Duodenal mucosa (tissue), 2 donors: Measurements from ENCODE around the gene SYTL3.
A peak's percentile ranks its signal among the peaks of the same experiment; 100 is the strongest.
"Not testable (repeated sequence)": the region's sequence is repeated elsewhere in the genome, so short reads cannot be mapped to it uniquely, and the experiment has no call there.

ENCODE experiments used
- H3K27ac ChIP-seq: one replicate; pipeline ENCODE4 v1.7.0; 2013; ENCODE audit warnings: low read depth, low read length
- H3K27me3 ChIP-seq, 2 donors: one replicate each; pipeline ENCODE4 v1.7.0; 2013; ENCODE audit warnings: low read length in 2 of 2, control low read depth in 1 of 2; ENCODE audit not compliant: insufficient read depth in 2 of 2, control insufficient read depth in 1 of 2
- H3K36me3 ChIP-seq, 2 donors: one replicate each; pipeline ENCODE4 v1.7.0; 2013; ENCODE audit warnings: low read length in 2 of 2, control low read depth in 1 of 2; ENCODE audit not compliant: insufficient read depth in 2 of 2, control insufficient read depth in 1 of 2
- H3K4me1 ChIP-seq, 2 donors: one replicate each; pipeline ENCODE4 v1.7.0; 2013; ENCODE audit warnings: low read length in 2 of 2, control low read depth in 1 of 2; ENCODE audit not compliant: insufficient read depth in 2 of 2, control insufficient read depth in 1 of 2
- H3K4me3 ChIP-seq, 2 donors: one replicate each; pipeline ENCODE4 v1.7.0; 2013; ENCODE audit warnings: low read length in 2 of 2, low read depth in 1 of 2
- H3K9ac ChIP-seq, 2 donors: one replicate each; pipeline ENCODE4 v1.7.0; 2013; ENCODE audit warnings: low read length in 2 of 2, low read depth in 1 of 2
- H3K9me3 ChIP-seq, 2 donors: one replicate each; pipeline ENCODE4 v1.7.0; 2013; ENCODE audit warnings: low read length in 2 of 2, control low read depth in 1 of 2; ENCODE audit not compliant: control insufficient read depth in 1 of 2

The SYTL3 gene

GRCh38 chr6:158649289-158650143 is at the start of gene SYTL3:
TSS of gene SYTL3 (plus strand) at chr6:158650054. CDS start at chr6:158663269, 13,215 bp downstream.
- Histone ChIP-seq H3K9me3 (no peaks in the 10 kb centered on the region), H3K36me3 (no peaks in the 10 kb centered on the region), H3K27me3 (no peaks in the 10 kb centered on the region), H3K4me1 (peaks cover 13 to 22% of the 10 kb centered on the region in 2 donors), H3K9ac (peak within 1 kb of the TSS in 1 of 2 donors; percentile 8), H3K27ac (peak within 1 kb of the TSS; percentile 36), H3K4me3 (no peak within 1 kb of the TSS)

- Histone ChIP-seq H3K27ac (no peak overlapping the region), H3K9me3 (no peaks in the 10 kb centered on the region), H3K36me3 (peaks cover 25 to 48% of the 10 kb centered on the region in 2 donors), H3K9ac (no peak overlapping the region), H3K4me3 (peak overlapping the region in 1 of 2 donors; percentile 6), H3K4me1 (peaks cover 7 to 9% of the 10 kb centered on the region in 2 donors), H3K27me3 (no peaks in the 10 kb centered on the region)
These were observed 46.4 kb upstream of the SYTL3 start for GRCh38 chr6:158603261-158604047.

- H3K36me3 ChIP-seq, result peaks cover 23 to 52% of the 10 kb centered on the region in 2 donors
- no peak overlapping the region for H3K9ac ChIP-seq
- H3K4me1 ChIP-seq, result peaks cover 7 to 9% of the 10 kb centered on the region in 2 donors
- H3K27ac ChIP-seq, result no peak overlapping the region
- H3K4me3 ChIP-seq, result peak overlapping the region in 1 of 2 donors; percentile 6
- no peaks in the 10 kb centered on the region for H3K9me3 ChIP-seq
- no peaks in the 10 kb centered on the region for H3K27me3 ChIP-seq
These were observed 45.8 kb upstream of the SYTL3 start for GRCh38 chr6:158604048-158604406.

GRCh38 chr6:158605266-158605878 is 44.5 kb upstream of the SYTL3 start:
- Histone ChIP-seq H3K4me1 (peaks cover 7 to 9% of the 10 kb centered on the region in 2 donors), H3K36me3 (peaks cover 29 to 58% of the 10 kb centered on the region in 2 donors), H3K9me3 (no peaks in the 10 kb centered on the region), H3K9ac (no peak overlapping the region), H3K27ac (no peak overlapping the region), H3K27me3 (no peaks in the 10 kb centered on the region), H3K4me3 (no peak overlapping the region)

GRCh38 chr6:158606011-158606410 is 43.8 kb upstream of the SYTL3 start:
- not testable (repeated sequence) for H3K27ac ChIP-seq
- H3K36me3 ChIP-seq, result peaks cover 35 to 65% of the 10 kb centered on the region in 2 donors

GRCh38 chr6:158606935-158607334 is 42.9 kb upstream of the SYTL3 start:
- peaks cover 41 to 72% of the 10 kb centered on the region in 2 donors for H3K36me3 ChIP-seq
- H3K4me1 ChIP-seq, result peaks cover 7 to 14% of the 10 kb centered on the region in 2 donors
- no peak overlapping the region for H3K27ac ChIP-seq
- H3K9me3 ChIP-seq, result no peaks in the 10 kb centered on the region
- no peak overlapping the region for H3K4me3 ChIP-seq
- no peak overlapping the region for H3K9ac ChIP-seq
- no peaks in the 10 kb centered on the region for H3K27me3 ChIP-seq

More at GRCh38 chr6:158606011-158606410, 43.8 kb upstream of the SYTL3 start:
- H3K27me3 ChIP-seq, H3K9me3 ChIP-seq, H3K9ac ChIP-seq, H3K4me3 ChIP-seq: not testable (repeated sequence)
- peaks cover 7 to 11% of the 10 kb centered on the region in 2 donors for H3K4me1 ChIP-seq

GRCh38 chr6:158607411-158608170 is 42.3 kb upstream of the SYTL3 start:
- Histone ChIP-seq H3K36me3 (peaks cover 37 to 71% of the 10 kb centered on the region in 2 donors), H3K9ac (no peak overlapping the region), H3K27me3 (no peaks in the 10 kb centered on the region), H3K9me3 (no peaks in the 10 kb centered on the region), H3K27ac (no peak overlapping the region), H3K4me3 (no peak overlapping the region), H3K4me1 (peaks cover 7 to 14% of the 10 kb centered on the region in 2 donors)

- H3K27me3 ChIP-seq, result no peaks in the 10 kb centered on the region
- H3K4me3 ChIP-seq, result no peak overlapping the region
- no peak overlapping the region for H3K27ac ChIP-seq
- H3K4me1 ChIP-seq, result peaks cover 7 to 14% of the 10 kb centered on the region in 2 donors
- no peak overlapping the region for H3K9ac ChIP-seq
- H3K9me3 ChIP-seq, result no peaks in the 10 kb centered on the region
- H3K36me3 ChIP-seq, result peaks cover 37 to 73% of the 10 kb centered on the region in 2 donors
These were observed 41.6 kb upstream of the SYTL3 start for GRCh38 chr6:158608221-158608620.

GRCh38 chr6:158609455-158610155 is 40.2 kb upstream of the SYTL3 start:
- H3K9me3 ChIP-seq, result no peaks in the 10 kb centered on the region
- peaks cover 37 to 84% of the 10 kb centered on the region in 2 donors for H3K36me3 ChIP-seq
- H3K4me3 ChIP-seq, result no peak overlapping the region
- no peak overlapping the region for H3K27ac ChIP-seq
- no peaks in the 10 kb centered on the region for H3K27me3 ChIP-seq
- H3K4me1 ChIP-seq, result peaks cover 0 to 5% of the 10 kb centered on the region in 2 donors
- H3K9ac ChIP-seq, result no peak overlapping the region
